ENCODE results near the gene ST6GALNAC1.

The ST6GALNAC1 gene

GRCh38 chr17:76674600-76674999, 31.0 kb upstream of the ST6GALNAC1 start:
- DNase-seq = peak; percentile 24

GRCh38 chr17:76673729-76674128, 30.2 kb upstream of the ST6GALNAC1 start:
- DNase-seq = no peak

GRCh38 chr17:76672892-76673291, 29.3 kb upstream of the ST6GALNAC1 start:
- DNase-seq = no peak

DNA sequence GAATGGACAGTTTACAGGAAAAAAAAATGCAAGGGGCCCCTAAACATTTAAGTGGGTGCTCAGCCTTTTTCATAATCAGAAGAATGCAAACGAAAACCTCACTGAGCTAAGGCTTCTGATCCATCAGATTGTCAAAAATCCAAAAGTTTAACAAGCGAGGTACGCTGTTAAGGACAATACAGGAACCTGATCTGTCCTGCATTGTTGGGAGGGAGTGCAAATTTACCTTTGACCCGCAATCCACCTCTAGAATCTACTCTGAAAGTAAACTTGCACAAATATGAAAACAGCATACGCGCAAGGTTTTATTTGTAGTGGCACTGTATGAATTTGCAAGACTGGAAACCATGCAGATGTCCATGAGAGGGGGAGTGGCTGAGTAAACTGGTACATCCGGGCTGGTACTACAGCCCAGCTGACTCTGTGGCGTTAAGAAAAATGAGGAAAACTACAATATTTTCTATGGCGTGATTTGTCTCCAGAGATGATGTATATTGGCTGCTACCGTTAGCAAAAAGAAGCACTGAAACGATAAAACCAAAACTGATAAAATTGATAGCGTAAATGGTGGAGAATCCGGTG, 28.8 kb upstream of the ST6GALNAC1 start:
- no peak for DNase-seq

GRCh38 chr17:76671912-76672262, 28.3 kb upstream of the ST6GALNAC1 start:
- DNase-seq = no peak

- DNase-seq = peak; percentile 100
These were observed 27.8 kb upstream of the ST6GALNAC1 start for GRCh38 chr17:76671123-76671911.

DNA sequence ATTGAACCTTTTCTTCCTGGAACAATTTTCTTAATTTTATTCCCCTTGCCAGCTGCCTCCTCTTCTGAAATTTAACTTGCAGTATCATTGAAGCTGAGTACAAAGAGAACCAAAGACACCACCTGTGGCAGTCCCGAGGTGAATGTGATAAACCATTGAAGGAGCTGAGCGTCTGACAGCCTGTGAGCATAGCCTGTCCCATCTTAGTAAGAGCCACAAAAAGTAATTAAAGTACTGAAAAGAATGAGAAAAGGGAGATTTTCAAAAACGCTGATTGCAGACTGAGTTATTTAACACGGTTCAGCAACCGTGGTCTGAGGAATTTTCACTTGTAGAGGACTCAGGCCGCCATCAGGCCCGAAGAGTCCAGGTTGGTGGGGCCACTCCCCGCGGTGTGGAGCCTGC, 27.2 kb upstream of the ST6GALNAC1 start:
- DNase-seq = no peak

DNA sequence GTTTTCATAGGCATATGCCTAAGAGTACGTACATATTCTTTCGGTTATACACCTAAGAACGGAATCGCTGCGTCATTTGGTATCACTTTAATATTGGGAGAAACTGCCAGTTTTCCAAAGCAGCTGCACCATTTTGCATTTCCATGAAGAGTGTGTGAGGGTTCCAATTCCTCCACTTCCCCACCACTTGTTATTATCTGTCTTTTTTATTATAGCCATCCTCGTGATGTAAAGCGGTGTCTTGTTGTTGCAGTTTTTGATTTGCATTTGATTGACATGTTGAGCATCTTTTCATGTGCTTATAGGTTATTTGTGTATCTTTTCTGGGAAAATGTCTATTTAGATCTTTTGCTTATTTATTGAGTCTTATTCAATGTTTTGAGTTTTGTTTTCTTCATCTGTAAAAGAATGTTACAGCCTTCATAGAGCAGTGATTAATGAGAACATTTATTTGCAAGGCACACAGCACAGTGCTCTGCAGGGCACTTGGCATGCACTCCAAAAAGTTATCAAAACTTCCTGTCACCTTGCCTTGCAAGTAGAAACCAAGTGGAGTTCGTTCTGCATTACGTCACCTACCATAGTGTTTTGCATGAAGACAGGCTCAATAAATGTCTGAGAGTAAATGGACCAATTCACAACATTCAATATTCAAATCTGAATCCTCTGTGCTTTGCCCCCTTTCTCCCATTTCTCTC, 26.6 kb upstream of the ST6GALNAC1 start:
- no peak for DNase-seq

GRCh38 chr17:76667786-76668453, 24.4 kb upstream of the ST6GALNAC1 start:
- DNase-seq = no peak

GRCh38 chr17:76667491-76667755, 23.9 kb upstream of the ST6GALNAC1 start:
- DNase-seq = no peak

- DNase-seq = no peak
These were observed 17.1 kb upstream of the ST6GALNAC1 start for GRCh38 chr17:76660656-76661042.

- DNase-seq = no peak
These were observed 16.5 kb upstream of the ST6GALNAC1 start for GRCh38 chr17:76659928-76660655.

DNA sequence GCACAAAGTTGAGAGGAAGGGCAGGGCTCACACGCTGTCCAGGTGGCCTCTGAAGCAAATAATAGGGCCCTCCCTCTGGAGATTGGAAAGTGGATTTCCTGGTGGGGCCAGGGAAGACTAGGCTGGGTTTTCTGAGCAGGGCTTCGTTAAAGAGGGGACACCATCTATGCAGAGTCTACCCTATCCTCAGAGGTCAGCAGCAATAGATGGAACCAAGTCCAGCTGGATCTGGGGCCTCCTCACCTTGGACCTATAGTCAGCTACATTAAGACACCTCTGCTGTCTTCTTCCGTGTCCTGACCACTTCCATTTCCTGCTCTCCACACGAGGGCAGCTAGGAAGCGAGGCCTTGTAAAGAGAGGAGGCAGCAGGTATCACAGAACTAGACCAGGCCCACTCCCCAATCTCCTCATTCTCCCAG, 14.7 kb upstream of the ST6GALNAC1 start:
- DNase-seq = no peak

DNA sequence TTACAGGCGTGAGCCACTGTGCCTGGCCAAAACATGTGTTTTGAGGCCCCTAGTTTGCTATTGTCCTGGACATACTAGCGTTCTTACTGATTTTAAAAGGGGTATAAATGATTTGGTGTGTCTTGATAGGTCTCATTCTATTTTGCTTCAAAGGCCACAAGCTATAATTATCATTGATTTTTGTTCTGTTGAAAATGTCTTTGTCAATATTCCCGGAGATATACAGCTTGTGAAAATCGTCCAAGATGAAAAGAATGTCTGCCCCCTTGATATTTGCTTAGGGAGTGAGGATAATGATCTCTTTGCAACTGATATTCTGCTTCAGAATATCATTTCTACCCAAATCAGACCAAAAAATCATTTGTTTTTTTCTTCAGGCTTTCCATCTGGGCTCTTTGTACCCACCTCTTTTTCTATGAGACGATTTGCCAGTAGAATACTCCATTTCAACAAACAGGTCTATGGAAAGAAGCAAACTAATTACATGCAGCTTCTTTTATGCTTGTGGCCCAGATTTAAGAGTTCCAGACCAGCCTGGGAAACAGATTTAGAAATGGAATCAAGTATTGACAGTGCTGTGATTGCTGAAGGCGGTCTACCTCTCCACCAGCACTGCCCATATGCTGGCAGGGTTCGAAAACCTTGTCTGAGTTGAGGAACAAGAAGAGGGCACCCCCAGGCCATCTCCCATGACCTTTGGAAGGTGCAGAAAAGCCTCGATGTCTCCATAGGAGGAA, 14.1 kb upstream of the ST6GALNAC1 start:
- no peak for DNase-seq

DNA sequence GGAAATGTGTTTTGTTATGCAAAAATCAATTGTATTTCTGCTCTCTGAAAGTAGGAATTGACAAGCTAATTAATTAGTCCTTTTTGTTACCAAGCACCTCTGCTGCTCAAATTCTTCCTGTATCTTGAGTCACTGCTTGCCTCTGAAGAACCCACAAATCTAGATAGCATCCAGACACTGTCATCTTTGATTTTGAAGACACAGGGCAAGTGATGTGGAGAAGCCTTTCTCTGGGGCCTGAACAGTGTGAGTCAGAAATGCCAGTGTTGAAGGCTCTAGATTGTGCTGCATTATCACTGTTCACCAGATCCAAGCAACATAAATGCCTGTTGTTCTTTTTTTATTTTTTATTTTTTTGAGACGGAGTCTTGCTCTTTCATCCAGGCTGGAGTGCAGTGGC, 10.9 kb upstream of the ST6GALNAC1 start:
- DNase-seq = no peak

GRCh38 chr17:76650504-76650903, 6.9 kb upstream of the ST6GALNAC1 start:
- no peak for DNase-seq

- DNase-seq = no peak
These were observed 3.2 kb upstream of the ST6GALNAC1 start for GRCh38 chr17:76646712-76647111.

GRCh38 chr17:76645481-76645880, 1.9 kb upstream of the ST6GALNAC1 start:
- no peak for DNase-seq

DNA sequence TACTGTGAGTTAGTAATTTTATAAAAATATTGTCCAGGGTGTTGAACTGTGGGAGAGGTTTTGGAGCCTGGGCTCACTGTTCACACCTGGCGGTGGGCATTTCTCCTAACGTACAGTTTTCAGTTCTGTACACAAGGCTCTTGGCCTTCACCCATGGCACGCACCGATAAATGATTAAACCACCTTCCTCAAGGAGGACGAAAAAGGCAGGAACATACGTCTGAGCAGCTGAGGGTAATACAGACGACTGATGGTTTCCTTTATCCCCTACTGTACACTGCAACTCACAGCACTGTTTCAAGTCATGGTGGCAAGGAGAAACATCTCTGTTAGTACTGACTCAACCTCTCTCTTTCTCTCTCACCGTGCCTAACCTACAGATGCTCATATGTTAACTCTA, 1.4 kb upstream of the ST6GALNAC1 start:
- no peak for DNase-seq

DNA sequence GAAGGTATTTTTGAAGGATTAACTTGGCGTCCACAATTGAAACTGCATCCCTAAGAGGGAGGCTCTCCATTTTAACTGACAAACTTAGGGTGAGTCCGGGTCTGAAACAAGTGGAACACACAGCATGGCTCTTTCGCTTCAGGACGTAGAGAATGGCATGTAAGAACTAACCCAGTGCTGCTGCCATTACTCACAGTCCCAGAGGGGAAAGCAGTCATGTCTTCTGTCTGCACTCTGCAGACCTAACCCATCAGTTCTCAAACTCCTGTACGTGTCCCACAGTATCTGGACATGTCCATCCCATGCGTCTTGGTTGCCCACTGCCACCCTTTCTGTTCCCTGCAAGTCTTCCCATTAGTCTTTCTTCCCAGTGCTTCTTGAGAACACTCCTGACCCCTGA, 563 bp downstream of the ST6GALNAC1 start:
- no peak for DNase-seq

GRCh38 chr17:76642032-76642561, 1.5 kb downstream of the ST6GALNAC1 start:
- no peak for DNase-seq

DNA sequence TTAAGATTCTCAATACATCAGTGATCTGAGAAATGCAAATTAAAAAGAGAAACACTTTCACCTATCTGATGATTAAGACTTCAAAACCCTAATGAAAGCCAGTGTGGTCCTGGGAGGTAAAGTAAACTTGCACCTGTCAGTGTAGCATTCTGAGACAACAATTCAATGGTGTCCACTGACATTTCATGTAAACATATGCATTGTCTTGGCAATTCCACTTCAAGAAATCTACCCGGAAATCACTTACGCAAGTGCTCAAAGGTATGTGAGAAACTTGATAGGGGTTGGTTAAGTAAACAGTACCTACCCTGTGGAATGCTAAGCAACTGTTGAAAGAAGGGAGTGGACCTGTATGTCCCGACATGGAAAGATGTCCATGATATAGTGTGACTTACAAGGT, 2.1 kb downstream of the ST6GALNAC1 start:
- no peak for DNase-seq
